GM18502 (cell line): ENCODE results near the gene PPP1R1B.

Source experiments
- ATAC-seq: cut with Tn5 transposase; IDR thresholded peaks from one replicate; pipeline ENCODE4 v1.9.1; 2021; ENCODE audit warnings: mild to moderate bottlenecking; ENCODE audit not compliant: unreplicated experiment, poor library complexity

PPP1R1B gene

DNA sequence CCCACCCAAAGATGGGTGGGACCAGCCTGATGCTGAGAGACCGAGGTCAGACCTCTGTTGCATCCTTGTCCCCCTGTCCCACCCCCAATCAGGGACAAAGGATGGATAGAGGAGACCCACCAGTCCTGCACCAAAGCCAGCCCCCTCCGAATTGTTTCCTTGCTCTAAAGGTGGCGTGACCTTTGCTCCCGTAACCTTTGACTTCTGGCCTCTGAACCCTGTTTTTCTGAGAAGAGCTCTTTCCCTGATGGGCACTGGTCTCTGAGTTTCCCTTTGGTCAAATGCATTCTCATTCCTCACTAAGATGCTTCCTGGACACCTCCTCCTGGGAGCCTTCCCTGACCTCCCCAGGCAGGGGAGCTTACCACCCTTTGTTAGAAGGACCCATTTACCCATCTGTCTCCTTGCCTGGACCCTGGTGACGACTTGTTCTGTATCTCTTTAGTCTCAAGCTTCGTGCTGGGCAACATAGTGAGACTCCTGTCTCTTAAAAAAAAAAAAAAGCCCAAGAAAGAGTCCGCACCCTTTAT, 13.8 kb upstream of the PPP1R1B start:
- no peak for ATAC-seq

DNA sequence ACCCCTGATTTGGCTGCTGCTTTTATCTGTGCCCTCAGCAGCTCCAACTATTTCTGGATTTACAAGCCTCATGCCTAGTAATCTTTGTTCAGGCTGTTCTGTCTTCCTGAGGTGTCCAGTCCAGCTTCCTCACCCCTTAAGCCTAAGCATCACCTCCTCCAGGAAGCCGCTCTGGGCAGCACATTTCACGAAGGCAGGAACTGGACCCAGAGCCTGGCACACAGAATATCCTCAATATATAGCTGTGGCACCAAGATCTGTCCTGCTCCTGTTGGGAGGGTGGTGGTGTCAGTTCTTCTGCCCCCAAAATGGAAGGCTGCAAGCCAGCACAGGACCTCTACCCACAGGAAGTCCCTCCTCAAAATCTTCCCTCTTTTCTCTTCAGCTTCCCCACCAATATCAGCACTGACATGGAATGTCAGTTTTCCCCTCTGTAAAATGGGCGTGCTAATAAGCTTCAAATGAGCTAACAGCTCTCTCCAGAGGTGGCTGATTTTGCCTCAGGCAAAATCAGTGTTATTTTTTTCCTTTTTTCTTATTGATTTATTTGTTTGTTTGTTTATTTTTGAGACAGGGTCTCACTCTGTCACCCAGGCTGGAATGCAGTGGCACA, 12.1 kb upstream of the PPP1R1B start:
- ATAC-seq = no peak

DNA sequence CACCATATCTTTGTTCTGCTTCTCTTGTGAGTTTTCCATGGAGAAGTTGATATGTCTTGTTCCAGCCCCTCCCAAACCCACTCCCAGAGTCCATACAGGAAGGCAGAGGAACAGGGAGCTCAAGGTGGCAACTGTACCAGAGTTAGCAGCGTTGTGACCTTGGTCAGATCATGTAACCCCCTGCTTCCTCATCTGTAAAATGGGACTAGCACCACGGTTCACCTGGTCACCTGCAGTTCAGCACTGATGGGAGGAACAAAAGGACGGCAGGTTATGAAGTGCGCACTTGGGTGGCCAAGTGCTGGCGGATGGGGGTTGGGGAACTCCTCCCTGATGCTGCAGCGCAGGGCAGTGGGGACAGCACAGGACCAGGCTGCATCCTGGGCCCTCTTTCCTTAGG, 11.3 kb upstream of the PPP1R1B start:
- ATAC-seq = no peak

DNA sequence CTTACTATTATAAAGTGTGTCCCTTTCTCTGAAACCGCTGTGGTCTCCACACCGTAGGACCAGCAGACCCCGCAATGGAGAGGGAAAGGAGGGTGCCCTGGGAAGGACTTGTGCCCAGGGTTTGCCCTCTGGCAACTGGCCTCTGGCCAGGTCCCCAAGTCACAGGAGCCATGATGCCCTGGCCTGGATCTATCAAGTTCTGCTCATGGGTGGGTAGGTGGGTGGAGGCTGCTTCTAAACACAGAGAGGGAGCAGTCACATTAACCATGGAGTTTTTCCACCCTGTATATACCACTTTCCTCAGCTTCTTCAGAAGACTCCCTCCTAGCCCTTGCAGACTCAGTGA, 9.7 kb upstream of the PPP1R1B start:
- no peak for ATAC-seq

DNA sequence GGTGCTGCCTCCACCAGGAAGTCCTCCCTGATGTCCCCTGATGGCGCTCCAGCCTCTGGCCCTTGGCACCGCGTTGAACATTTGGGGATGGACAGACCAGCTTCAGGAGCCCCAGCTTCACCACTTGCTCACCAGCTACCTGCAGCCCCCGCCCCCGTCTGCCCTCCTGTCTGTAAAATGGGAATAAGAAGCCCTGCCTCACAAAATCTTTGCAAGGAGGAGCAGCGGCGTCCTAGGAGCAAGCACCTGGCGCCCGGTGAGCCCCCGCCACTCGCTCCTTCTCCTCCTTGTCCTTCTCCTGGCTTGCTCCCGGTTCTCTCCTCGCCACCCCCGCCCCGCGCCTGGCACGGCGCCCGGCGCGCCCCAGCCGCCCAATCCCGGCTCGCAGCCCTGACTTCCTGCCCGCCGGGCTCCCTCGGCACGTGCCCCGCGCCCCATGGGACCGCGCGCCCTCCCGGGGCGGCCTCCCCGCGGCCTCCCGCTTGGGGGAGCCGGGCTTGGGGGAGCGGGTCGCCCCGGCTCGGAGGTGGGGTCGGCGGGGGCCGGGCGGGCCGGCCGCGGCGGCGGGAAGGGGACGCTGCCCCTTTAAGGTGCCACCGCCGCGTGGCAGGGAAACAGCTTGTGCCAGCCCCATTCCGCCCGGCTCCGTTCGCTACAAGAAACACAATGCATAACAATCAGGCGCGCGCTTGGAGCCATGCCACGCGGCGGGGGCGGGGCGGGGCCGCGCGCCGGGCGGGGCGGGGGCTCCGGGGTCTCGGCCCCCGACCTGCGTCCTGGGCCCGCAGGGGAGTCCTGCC, 9.1 kb upstream of the PPP1R1B start:
- no peak for ATAC-seq

DNA sequence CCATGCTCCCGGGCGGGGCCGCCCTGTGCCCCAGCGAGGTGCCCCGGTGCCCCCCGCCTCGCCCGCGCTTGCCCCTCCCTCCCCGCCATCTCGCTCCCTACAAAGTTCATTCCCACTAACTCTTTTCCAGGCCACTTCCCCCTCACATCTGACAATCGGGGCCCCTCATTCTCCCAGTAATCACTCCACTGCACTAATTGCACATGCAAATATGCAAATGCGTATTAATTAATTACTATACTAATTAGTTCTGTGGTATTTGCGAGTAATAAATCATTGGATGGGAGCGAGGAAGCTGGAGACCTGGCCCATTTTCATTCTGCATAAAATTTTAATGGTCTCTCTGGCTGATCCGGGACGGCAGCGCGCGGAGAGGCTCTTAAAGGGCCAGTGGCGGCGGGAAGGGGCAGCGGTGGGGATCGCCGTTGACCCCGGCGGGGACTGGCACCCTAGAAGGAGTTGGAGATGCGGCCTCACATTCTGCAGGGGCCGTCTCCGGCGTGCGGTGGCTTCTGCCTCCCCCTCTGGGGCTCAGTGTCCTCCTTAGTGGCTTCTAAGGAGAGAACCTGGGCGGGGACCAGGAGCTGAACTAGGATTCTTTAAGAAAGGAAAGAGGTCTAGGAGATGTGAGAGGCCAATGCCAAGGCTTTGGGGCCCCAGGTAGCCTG, 8.4 kb upstream of the PPP1R1B start:
- ATAC-seq = no peak

DNA sequence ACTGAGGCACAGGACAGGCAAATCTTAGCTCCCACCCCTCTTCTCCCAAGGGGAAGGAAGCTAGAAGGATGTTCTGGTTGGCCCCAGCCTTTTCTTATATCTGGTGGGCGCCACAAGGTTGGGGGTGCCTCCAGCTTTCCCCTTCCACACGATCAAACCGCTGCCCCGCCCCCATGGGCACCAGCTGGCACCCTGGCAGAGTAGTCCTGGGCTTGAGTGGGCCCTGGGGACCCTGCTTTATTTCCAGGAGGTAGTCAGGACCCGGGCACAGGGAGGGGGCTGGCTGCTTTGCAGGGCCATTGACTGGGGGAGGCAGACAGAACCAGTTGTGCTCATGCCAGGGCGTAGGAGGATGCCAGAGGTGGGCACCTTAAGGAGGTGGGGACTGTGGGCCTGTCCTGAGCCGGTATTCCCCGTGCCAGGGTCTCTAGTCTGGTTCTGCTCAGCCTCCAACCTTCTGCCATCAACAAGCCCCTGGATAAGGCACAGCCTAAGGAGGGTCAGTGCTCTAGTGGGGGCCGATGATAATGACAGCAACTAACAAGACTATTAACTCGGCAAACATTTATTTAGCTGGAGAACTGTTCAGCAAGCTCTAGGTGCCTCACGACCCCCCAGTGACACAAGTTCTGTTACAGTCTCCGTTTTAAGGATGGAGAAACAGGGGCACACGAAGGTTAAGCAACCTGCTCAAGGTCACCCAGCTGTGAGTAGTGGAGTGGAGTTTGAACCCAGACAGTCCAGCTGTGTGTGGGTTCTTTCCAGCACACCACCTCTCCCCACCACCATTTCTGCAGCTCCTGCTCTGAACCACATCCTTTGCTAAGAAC, 7.6 kb upstream of the PPP1R1B start:
- ATAC-seq = no peak

DNA sequence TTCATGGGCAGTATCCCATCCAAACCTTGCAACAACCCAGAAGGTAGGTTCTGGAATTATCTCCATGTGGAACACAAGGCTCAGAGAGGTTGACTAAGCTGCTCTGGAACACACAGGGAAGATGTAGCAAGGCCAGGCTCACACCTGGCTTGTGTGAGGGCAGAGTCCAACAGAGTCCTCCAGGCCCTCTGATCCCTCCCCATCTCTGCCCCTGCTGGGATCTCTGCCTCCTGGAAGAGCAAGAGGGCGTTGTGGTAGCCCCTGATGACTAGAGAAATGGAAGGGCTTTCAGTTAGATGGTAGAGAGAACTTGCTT, 7.0 kb upstream of the PPP1R1B start:
- ATAC-seq = no peak

DNA sequence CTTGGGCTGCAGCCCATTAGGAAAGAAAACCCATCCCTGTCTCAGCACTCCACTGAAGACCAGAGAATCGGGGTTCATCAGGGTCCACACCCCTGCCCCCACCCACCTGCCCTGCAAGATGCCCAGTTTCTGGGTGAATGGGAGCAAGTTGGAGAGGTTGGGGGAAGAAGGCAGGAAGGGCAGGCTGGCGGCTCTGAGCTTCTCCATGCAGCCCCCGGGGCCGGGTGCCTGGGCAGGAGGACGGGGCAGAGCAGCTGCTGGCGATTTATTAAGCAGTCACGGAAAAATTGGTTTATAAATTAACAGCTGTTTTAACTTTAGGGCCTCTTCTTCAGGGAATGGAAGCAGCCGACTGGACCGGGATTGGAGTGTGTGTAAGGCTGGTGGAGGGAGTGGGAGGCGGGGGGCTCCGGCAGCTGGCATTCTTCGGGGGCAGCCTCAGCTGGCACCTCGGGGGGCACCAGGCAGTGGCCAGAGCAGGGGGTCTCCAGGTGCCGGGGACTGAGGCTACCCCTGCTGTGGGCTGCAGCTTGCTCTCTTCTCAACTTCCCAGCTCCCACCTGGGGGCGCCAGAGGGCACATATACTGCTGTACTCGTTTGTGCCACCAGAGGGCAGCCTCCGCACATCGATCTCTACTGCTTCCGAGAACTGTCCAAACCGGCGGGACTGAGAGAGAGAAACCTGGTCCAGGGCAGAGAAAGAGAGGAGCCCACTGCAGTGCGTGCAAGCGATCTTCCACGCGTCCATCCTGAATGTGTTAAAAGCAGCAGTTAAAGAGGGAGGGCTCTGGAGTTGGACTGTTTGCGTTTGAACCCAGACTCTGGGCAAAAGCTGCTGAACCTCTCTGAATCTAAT, 5.0 kb upstream of the PPP1R1B start:
- ATAC-seq = no peak

DNA sequence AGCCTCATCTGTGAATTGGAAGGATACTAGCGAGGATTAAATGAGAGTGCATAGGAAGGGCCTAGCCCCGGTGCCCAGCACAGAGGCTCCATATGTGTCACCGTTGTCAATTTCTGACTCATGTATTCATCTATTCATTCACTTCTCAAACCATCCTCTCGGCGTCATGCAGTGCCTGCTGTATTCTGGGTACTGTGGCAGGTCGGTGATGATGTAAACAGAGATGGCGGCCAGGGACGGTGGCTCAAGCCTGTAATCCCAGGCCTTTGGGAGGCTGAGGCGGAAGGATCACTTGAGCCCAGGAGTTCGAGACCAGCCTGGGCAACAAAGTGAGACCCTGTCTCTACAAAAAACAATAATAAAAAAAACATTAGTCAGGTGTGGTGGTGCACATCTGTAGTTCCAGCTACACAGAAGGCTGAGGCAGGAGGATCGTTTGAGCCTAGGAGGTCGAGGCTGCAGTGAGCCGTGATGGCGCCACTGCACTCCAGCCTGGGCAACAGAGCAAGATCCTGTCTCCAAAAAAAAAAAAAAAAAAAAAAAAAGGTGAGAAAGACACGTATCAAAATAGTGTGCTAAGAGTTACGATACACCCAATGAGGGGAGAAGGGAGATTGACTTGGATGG, 4.3 kb upstream of the PPP1R1B start:
- ATAC-seq = no peak

DNA sequence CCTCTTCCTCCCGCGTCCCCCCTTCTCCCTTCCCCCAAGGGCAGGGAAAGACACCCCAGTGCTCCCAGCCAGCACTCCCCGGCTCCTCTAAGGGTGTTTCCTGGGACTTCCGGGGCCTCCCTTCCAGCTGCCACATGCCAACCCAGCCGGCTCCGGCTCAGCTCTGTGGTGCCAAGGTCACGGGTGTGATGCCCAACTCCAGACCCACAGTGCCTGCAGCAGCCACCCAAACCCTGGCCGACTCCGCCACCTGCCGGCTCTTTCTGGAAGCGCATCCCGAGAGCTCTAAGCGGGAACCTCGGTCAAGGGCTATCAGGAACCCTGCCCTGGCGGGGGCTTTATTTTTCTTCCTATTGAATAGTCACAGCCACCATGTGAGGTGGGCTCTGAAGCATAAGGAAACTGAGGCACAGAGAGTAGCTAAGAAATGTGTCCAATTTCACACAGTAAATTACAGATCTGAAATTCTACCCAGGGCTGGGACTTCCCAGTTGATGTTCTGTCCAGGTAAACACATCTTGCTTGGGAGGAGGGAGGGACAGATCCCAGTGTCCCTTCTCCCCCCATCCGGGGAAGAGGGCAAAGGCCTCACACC, 3.3 kb upstream of the PPP1R1B start:
- ATAC-seq = no peak

DNA sequence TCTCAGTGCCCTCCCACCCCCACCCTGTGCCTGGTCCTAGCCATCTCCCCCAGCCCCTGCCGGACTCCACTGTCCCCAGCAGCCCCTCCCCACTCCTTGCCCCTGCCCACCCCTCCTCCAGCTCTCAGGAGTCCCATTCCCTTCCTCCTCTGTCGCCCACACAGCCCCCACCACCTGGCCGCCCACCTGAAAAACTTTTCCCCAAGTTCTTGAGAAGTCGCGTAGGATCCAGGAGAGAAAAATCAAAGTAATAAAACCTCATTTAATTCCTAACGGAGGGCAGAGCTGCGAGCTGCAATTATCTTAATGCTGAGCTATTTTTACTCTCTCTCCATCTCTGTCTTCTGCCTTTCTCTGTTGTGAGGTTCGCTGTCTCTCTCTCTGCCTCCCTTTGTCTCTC, 2.4 kb upstream of the PPP1R1B start:
- no peak for ATAC-seq

DNA sequence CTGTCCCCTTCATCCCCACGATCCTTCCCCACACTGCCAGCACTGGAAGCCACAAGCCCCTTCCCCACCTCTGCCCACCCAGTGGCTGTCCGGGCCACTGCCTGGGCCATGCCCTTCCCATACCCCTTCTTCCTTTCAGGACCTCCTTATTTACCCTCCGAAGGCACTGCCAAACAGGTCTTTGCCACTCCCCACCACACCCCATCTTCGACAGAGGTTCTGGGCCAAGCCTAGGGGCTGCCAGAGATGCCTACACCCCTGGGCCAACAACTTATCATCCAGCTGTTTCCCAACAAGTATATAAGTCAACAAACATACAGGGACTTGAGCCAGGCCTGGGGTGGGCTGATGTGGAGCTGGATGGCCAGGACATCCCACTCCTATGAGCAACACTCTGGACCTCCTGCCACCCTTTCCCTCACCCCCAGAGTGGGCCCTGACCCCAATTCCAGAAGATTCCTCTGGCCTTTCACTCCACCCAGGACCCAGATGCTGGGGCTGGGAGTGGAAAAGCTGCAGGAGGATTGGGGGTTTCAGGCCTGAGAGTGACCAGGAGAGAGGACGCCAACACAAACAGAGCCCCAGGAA, 1.5 kb upstream of the PPP1R1B start:
- no peak for ATAC-seq

DNA sequence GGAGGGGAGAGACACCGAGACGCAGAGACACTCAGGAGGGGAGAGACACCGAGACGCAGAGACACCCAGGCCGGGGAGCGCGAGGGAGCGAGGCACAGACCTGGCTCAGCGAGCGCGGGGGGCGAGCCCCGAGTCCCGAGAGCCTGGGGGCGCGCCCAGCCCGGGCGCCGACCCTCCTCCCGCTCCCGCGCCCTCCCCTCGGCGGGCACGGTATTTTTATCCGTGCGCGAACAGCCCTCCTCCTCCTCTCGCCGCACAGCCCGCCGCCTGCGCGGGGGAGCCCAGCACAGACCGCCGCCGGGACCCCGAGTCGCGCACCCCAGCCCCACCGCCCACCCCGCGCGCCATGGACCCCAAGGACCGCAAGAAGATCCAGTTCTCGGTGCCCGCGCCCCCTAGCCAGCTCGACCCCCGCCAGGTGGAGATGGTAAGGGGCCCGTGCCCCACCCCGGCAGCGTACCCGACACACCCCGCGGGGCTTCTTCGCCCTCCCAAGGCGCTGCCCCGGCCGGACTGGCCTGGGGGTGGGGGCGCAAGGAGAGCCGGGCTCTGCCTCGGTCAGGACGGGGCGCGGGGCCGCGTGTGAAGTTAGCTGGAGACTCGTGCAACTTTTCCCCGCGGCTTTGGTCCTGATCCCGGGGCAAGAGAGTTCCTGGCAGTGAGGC, 427 bp downstream of the PPP1R1B start:
- ATAC-seq = no peak

DNA sequence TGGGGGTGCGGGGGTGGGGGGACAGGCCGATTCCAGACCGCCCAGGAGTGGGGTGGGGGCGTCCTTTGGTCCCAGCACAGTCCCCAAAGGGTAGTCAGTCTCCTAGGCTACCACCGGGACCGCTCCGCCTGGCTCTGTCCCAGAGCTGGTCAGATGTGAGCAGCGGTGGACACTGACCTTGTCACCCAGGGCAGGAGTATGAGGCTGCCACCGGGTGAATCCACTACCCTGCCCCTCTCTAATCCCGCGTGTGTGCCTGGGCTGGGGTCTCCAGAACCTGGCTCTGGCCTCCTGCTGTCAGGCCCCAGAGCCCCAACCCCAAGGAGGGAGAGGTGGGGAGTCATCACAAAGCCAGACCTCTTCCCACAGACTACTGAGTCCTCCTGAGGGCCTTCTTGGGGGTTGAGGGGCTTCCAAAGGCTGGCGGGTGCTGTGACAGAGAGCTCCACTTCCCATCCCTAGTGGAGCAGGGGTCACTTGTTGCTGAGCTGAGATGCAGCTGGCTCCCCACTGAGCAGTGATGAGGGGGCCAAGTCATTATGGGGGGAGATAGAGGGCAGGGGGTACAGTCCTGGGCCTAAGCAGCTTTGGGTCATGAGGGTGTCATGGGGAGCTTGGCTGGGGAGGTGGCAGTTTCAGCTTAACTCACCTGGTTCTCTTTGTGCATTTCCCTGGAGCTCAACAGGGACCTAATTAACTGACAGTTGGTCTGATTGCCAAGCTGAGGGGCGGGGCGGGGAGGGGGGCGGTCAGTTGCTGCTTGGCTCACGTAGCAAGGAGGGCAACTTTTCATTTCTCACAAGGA, 1.2 kb downstream of the PPP1R1B start:
- no peak for ATAC-seq

DNA sequence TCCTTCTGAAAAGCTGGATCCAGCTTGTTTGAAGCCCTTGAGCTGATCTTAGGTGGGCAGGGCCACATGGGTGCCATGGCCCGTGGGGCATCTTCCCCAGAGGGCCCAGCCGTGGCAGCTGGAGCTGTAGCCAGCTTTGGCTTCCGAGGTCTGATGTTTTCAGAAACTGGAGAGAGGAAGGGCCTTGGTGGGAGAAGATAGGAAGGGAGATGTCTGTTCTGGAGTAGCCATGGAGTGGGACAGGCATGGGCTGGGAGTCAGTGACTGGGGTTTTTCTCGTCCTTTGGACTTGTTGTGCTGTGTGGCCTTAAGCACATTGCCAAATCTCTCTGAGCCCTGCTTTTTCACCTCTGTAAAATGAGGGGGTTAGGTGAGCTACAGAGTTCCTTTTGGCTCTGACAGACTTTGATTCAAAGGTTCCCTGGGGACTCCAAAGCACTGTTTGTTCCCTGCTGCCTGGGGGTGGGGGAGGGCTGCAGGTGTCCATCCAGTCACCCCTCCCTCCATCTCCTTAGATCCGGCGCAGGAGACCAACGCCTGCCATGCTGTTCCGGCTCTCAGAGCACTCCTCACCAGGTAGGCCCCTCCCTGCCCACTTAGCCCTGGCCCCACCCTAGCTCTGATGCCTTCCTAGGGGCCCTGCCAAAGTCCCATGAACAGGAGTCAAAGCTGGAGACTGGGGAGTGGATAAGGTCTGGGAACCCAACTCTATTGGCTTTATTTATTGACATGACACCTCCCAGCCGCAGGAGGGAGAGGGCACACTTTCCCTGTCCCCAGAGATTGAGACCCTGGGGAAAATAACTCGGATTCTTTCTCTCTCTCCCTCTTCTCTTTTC, 2.1 kb downstream of the PPP1R1B start:
- ATAC-seq = no peak

DNA sequence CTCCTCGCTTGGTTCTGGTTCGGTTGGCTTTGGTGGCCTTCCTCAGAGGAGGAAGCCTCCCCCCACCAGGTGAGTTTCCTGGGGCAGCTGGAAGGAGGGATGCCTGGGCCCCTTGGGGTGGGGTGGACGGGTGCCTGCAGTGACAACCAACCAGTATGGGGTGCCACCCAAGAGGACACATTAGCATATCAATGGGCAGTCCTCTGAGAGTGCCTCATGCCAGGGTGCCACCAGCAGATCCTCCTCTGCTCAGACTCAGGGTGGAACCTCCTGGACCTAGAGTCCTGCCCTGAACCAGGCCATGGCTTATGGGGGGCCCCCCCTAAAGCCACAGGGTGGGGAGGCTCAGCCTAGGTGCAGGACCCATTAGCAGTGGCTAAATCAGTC, 2.7 kb downstream of the PPP1R1B start:
- no peak for ATAC-seq
